PC-9 (cell line): ENCODE measurements around the gene MCF2L. TPM values are rescaled to one million over a fixed set of nuclear protein-coding genes. Genes with fewer than 3 reads are reported as not detected.

Experiments used
- BruUV-seq: library from RNA; stranded (reverse); fragments of 400-500 nt; replicated peaks from 2 replicates; lab custom pipeline; 2021; lab: Mats Ljungman, UMichigan
- CTCF ChIA-PET: fragments of 300-600 bp; sonication (Branson Sonifier 250); formaldehyde crosslinking; loops from one replicate; lab custom pipeline; 2022; ENCODE audit warnings: antibody characterized with exemption; lab: Charles Lee
- POLR2A ChIA-PET: fragments of 300-600 bp; sonication (Branson Sonifier 250); formaldehyde crosslinking; loops from one replicate; lab custom pipeline; 2022; ENCODE audit warnings: antibody characterized with exemption; ENCODE audit not compliant: unreplicated experiment; lab: Charles Lee
- DNase-seq, 2 experiments: peaks; one replicate each; pipeline versions ENCODE4 v3.0.0 to v3.0.0-alpha.2; 2015 to 2022; ENCODE audit warnings: mixed read lengths in 1 of 2
- H2AFZ ChIP-seq: fragments of 200-600 bp; sonication (generic); 2 replicates; pipeline ENCODE4 v1.8.1; 2017; ENCODE audit warnings: antibody characterized with exemption
- H3F3A ChIP-seq: fragments of 200-600 bp; sonication (generic); 2 replicates; pipeline ENCODE4 v1.8.1; 2017; ENCODE audit warnings: antibody characterized with exemption, mild to moderate bottlenecking, low read depth; ENCODE audit not compliant: insufficient read depth
- H3K27ac ChIP-seq: fragments of 200-600 bp; sonication (generic); 2 replicates; pipeline ENCODE4 v1.6.1; 2016; ENCODE audit warnings: mixed run types
- H3K27me3 ChIP-seq: fragments of 200-600 bp; sonication (generic); 2 replicates; pipeline ENCODE4 v1.6.1; 2016; ENCODE audit warnings: low read depth, mixed run types; ENCODE audit not compliant: insufficient read depth
- H3K36me3 ChIP-seq: fragments of 200-600 bp; sonication (generic); 2 replicates; pipeline ENCODE4 v1.6.1; 2016; ENCODE audit warnings: low read depth, mixed run types
- H3K4me1 ChIP-seq: fragments of 200-600 bp; sonication (generic); replicated peaks from 2 replicates; pipeline ENCODE4 v1.6.1; 2016; ENCODE audit warnings: mixed run types; ENCODE audit not compliant: insufficient read depth
- H3K4me2 ChIP-seq: fragments of 200-600 bp; sonication (generic); 2 replicates; pipeline ENCODE4 v1.6.1; 2017; ENCODE audit warnings: mixed run types
- H3K4me3 ChIP-seq: fragments of 200-600 bp; sonication (generic); 2 replicates; pipeline ENCODE4 v1.6.1; 2016; ENCODE audit warnings: mixed run types
- H3K79me2 ChIP-seq: fragments of 200-600 bp; sonication (generic); 2 replicates; pipeline ENCODE4 v1.6.1; 2017; ENCODE audit warnings: low read depth, mixed run types
- H3K9me2 ChIP-seq: fragments of 200-600 bp; sonication (generic); 2 replicates; pipeline ENCODE4 v1.8.1; 2017; ENCODE audit warnings: mild to moderate bottlenecking; ENCODE audit not compliant: insufficient read depth
- H3K9me3 ChIP-seq: fragments of 200-600 bp; sonication (generic); 2 replicates; pipeline ENCODE4 v1.8.1; 2016; ENCODE audit warnings: low read depth; ENCODE audit not compliant: insufficient read depth
- H4K20me1 ChIP-seq: fragments of 200-600 bp; sonication (generic); 2 replicates; pipeline ENCODE4 v1.8.1; 2017; ENCODE audit not compliant: insufficient read depth
- EZH2 ChIP-seq: fragments of 200-600 bp; sonication (generic); IDR thresholded peaks from 2 replicates; pipeline ENCODE4 v1.8.0; 2017; ENCODE audit warnings: antibody characterized with exemption, low read depth
- intact Hi-C: fragments of 100-400 bp; cut with micrococcal nuclease; formaldehyde crosslinking; loops from one replicate; pipeline ENCODE4 v1.10.0; 2022; ENCODE audit not compliant: unreplicated experiment
- total RNA-seq: library from RNA; stranded (reverse); gene quantifications from 2 replicates; pipeline ENCODE4 v1.2.3, GENCODE V29; 2021
- TF ChIP-seq, protein P1 (sequence below): fragments of 200-600 bp; sonication (generic); conservative IDR thresholded peaks from 2 replicates; pipeline ENCODE4 v1.6.1; 2017; ENCODE audit warnings: mixed run types, antibody characterized with exemption, mild to moderate bottlenecking, moderate library complexity

Gene MCF2L
- total RNA-seq, 1 experiment from 2014 or later, result 28.2 TPM

DNA sequence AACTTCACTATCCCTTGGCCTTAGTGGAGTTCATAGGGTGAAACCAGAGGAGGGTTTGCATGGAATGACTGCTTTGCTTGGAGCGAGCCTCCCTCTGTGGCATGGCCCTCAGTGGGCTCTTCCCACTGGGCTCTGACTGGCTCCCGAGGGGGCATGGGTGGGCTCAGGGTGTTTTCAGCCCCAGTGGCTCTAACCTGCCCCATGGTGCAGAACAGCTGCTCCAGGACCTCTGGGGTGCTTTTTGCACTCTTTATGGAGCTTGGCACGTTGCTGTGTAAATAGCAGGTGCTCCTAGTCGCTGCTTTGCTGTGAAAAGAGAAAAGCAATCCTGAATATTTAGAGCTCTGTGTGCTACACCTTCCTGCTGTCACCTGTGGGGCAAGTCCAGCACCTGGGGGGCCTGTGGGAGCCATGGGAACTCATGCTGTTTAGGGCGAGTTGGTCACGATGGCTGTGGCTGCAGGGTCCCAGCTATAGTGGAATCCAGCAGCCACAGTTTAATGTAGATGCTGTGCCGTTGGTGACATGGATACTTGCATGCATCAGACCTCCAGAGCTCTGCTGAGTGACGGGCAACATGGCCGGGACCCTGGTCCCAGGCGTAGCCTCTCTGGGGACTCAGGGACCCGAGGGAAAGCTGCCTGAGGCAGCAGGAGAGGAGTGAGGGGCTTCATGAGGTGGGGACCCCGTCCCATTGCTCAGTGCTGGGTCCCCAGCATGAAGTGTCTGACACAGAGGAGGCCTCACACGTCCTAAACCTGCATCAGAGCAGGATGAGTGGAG, 14.3 kb upstream of the MCF2L start:
- Histone ChIP-seq H3K9me3 (no peaks in the 10 kb centered on the region), H3K36me3 (no peaks in the 10 kb centered on the region), H3K27me3 (no peaks in the 10 kb centered on the region; the same call in 1 of the 2 replicates), H3K4me1 (peaks cover 13% of the 10 kb centered on the region), H4K20me1 (no peaks in the 10 kb centered on the region), H3F3A (0 out of 2 replicates have a peak, but pooled peaks cover 8% of the 10 kb centered on the region), H3K4me2 (no peak overlapping the region), H3K9me2 (no peaks in the 10 kb centered on the region), H3K79me2 (no peaks in the 10 kb centered on the region), H3K27ac (no peak overlapping the region), H3K4me3 (no peak overlapping the region), H2AFZ (no peak overlapping the region)
- POLR2A ChIA-PET, result no interaction called here
- no peak for DNase-seq
- no TSS peak for BruUV-seq
- no peak for TF ChIP-seq EZH2
- TF ChIP-seq, protein P1, sequence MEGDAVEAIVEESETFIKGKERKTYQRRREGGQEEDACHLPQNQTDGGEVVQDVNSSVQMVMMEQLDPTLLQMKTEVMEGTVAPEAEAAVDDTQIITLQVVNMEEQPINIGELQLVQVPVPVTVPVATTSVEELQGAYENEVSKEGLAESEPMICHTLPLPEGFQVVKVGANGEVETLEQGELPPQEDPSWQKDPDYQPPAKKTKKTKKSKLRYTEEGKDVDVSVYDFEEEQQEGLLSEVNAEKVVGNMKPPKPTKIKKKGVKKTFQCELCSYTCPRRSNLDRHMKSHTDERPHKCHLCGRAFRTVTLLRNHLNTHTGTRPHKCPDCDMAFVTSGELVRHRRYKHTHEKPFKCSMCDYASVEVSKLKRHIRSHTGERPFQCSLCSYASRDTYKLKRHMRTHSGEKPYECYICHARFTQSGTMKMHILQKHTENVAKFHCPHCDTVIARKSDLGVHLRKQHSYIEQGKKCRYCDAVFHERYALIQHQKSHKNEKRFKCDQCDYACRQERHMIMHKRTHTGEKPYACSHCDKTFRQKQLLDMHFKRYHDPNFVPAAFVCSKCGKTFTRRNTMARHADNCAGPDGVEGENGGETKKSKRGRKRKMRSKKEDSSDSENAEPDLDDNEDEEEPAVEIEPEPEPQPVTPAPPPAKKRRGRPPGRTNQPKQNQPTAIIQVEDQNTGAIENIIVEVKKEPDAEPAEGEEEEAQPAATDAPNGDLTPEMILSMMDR, result no peak
- intact Hi-C loops, result no loop called here
- CTCF ChIA-PET, result no interaction called here

DNA sequence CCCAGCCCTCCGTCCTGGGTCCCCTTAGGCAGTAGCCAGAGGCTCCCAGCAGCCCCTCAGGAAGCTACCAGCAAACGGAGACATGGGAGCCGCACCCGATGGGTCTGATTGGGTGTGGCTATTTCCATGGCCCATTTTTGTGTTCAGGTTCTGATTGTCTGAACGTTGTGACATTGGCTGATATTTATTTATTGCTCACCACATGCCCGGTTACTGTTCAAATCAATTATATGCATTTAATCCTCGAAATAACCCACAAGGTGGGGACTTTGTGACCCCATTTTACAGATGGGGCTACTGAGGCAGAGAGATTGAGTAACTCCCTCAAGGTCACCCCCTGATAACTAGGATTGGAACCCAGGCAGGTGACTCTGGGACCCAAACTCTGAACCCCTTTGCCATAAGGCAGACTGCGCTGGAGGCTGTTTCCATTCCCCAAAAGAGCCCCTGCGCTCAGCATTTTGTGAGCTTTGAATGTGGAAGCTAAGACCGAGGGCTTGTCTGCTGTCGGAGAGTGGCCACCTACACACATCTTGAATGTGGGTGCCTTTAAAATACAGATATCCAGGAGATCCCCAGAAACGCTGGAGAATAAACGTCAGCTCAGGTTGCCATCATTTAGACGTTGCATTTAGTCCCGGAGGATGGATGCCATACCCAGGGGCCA, 13.6 kb upstream of the MCF2L start:
- TF ChIP-seq, protein P1, result no peak
- no peak for TF ChIP-seq EZH2
- ChIA-PET CTCF (no interaction called here), POLR2A (no interaction called here)
- H3F3A ChIP-seq, result 0 out of 2 replicates have a peak, but pooled peaks cover 8% of the 10 kb centered on the region
- no peaks in the 10 kb centered on the region for H3K9me3 ChIP-seq
- H3K79me2 ChIP-seq, result no peaks in the 10 kb centered on the region
- no peaks in the 10 kb centered on the region for H3K9me2 ChIP-seq
- H3K27me3 ChIP-seq, result no peaks in the 10 kb centered on the region; the same call in 1 of the 2 replicates
- H2AFZ ChIP-seq, result no peak overlapping the region
- H3K27ac ChIP-seq, result no peak overlapping the region
- no TSS peak for BruUV-seq
- H3K4me3 ChIP-seq, result no peak overlapping the region
- H3K4me1 ChIP-seq, result peaks cover 13% of the 10 kb centered on the region
- H3K36me3 ChIP-seq, result no peaks in the 10 kb centered on the region
- intact Hi-C loops, result no loop called here
- no peak for DNase-seq
- no peak overlapping the region for H3K4me2 ChIP-seq
- no peaks in the 10 kb centered on the region for H4K20me1 ChIP-seq

DNA sequence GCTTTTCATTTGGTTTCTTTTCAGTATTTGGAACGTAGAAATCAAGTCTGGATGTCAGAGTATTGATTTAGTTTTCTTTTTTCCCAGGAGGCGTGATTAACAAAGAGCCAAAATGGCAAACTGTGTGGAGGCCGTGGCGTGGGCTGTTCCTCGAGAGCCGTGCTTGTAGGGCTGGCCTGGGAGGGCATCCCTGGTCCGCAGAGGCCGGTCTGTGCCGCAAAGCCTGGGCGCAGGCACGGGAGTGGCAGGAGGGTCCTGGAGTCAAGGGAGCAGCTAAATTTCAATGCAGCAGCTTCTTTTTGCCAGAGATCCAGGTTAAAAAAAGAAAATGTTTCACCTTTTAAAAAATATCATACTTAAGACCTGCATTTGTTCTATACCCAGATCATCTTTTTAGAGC, 13.1 kb upstream of the MCF2L start:
- POLR2A ChIA-PET, result no interaction called here
- H3K79me2 ChIP-seq, result no peaks in the 10 kb centered on the region
- H3K36me3 ChIP-seq, result no peaks in the 10 kb centered on the region
- intact Hi-C loops, result no loop called here
- no peaks in the 10 kb centered on the region; the same call in 1 of the 2 replicates for H3K27me3 ChIP-seq
- no peak overlapping the region for H3K27ac ChIP-seq
- H3K4me3 ChIP-seq, result no peak overlapping the region
- DNase-seq, result no peak
- H3K4me2 ChIP-seq, result no peak overlapping the region
- H3K4me1 ChIP-seq, result peaks cover 13% of the 10 kb centered on the region
- H2AFZ ChIP-seq, result no peak overlapping the region
- H3K9me3 ChIP-seq, result no peaks in the 10 kb centered on the region
- no peak for TF ChIP-seq EZH2
- TF ChIP-seq, protein P1, result no peak
- CTCF ChIA-PET, result no interaction called here
- 0 out of 2 replicates have a peak, but pooled peaks cover 8% of the 10 kb centered on the region for H3F3A ChIP-seq
- H4K20me1 ChIP-seq, result no peaks in the 10 kb centered on the region
- no TSS peak for BruUV-seq
- no peaks in the 10 kb centered on the region for H3K9me2 ChIP-seq
